H1 (cell line): Measurements from ENCODE around the gene DBNDD1. TPM values are rescaled to one million over a fixed set of nuclear protein-coding genes. Genes with fewer than 3 reads are reported as not detected.
A peak's percentile ranks its signal among the peaks of the same experiment; 100 is the strongest.

Experiments used
- ASH2L ChIP-seq: fragments of 200-600, 300-600 bp; sonication (generic); IDR thresholded peaks from one replicate; pipeline ENCODE4 v1.7.1; 2017; ENCODE audit warnings: low read length
- EZH2 ChIP-seq: fragments of 200-600 bp; sonication (generic); IDR thresholded peaks from 2 replicates; pipeline ENCODE4 v1.7.1; 2012; ENCODE audit warnings: low read depth, mild to moderate bottlenecking, moderate library complexity, low read length, inconsistent platforms; ENCODE audit not compliant: severe bottlenecking
- polyA plus RNA-seq, 7 experiments: library from polyadenylated mRNA; depleted of rRNA in 3 of 7; stranded (reverse) in 5 of 7; unstranded in 2 of 7; fragments of >200 nt in 5 of 7; fragments of 200-250 nt in 2 of 7; gene quantifications; 1 replicate in 5 of 7; 2 replicates in 1 of 7; 4 replicates in 1 of 7; pipeline versions ENCODE4 v1.2.1 to v1.2.3, GENCODE V29; 2011 to 2013; ENCODE audit warnings: missing spikeins in 2 of 7, mixed read lengths in 2 of 7
- total RNA-seq: library from RNA; stranded (reverse); fragmentation: NEBNext Ultra II Directional; extraction: Animal tissue kit (Norgen Biotek cat#: 25700); gene quantifications from 2 replicates; pipeline ENCODE4 v1.2.1, GENCODE V29; 2021

DBNDD1 gene
- total and polyA plus RNA-seq, 2 of the 8 experiments (the other 6 are each of a cell fraction or from before 2014, with no cell fraction given), result 69.9 to 92.6 TPM

GRCh38 chr16:90018652-90019542 lies at the start of gene DBNDD1 (continued):
- TF ChIP-seq ASH2L, result peak; percentile 69
- TF ChIP-seq EZH2, result no peak
